GM12872 (cell line): ENCODE data around the gene DIS3L2.

Experiments used
- TF ChIP-seq, protein P1 (sequence below): IDR thresholded peaks from 3 replicates; pipeline ENCODE4 v1.5.1; 2011; ENCODE audit warnings: low read depth, mild to moderate bottlenecking, low read length, moderate library complexity; ENCODE audit not compliant: insufficient read depth

The DIS3L2 gene

DNA sequence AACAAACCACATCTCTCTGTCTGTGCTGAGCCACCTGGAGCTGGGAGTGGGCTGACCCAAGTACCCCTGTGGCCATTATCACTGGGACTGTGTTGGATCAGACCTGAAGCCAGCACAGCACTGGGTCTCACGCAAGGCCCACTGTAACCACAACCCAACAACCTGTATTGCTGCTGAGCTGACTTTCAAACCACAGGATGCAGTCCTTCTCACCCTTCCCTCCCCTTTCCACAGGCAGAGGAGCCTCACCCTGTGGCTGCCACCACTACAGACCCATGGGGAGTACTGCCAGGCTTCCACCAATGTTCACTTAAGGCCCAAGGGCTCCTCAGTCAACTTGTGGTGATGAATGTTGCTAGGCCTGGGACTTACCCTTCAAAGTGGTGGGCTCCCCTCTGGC lies 135.7 kb downstream of the DIS3L2 start:
- TF ChIP-seq, protein P1, sequence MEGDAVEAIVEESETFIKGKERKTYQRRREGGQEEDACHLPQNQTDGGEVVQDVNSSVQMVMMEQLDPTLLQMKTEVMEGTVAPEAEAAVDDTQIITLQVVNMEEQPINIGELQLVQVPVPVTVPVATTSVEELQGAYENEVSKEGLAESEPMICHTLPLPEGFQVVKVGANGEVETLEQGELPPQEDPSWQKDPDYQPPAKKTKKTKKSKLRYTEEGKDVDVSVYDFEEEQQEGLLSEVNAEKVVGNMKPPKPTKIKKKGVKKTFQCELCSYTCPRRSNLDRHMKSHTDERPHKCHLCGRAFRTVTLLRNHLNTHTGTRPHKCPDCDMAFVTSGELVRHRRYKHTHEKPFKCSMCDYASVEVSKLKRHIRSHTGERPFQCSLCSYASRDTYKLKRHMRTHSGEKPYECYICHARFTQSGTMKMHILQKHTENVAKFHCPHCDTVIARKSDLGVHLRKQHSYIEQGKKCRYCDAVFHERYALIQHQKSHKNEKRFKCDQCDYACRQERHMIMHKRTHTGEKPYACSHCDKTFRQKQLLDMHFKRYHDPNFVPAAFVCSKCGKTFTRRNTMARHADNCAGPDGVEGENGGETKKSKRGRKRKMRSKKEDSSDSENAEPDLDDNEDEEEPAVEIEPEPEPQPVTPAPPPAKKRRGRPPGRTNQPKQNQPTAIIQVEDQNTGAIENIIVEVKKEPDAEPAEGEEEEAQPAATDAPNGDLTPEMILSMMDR, result no peak

DNA sequence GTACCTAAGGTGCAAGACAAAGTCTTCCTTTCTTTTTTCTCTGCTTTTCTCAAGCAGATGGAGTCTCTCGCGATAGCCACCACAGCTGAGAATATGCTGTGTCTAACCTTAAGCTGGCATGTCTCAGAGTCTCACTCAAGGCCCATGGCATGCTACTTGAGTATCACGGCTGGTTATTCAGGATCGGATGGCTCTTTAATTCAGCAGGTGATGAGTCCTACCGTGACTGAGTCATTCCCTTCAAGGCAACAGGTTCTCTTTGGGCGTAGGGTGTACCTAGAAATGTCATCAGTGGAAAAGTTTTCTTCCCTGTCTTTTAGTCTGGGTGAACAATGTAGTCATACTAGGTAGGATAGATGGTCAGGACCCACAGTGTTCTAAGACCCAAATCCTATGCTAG lies 136.2 kb downstream of the DIS3L2 start:
- TF ChIP-seq, protein P1, result no peak

DNA sequence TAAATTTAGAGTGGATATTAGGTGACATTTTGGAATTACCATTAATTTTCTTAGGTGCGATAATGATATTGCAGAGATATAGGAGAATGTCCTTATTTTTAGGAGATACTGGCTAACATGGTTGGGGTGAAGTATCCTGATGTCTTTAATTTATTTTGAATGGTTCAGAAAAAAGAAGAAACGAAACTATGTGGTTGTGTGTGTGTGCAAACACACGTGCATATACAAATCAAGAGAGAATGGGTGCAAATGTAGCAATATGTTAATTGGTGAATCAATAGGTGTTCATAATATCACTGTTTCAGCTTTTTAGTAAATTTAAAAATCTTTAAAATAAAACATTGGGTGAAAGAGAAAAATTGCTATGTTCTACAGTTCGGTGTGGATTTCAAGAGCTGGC lies 140.9 kb downstream of the DIS3L2 start:
- TF ChIP-seq, protein P1, result no peak

DNA sequence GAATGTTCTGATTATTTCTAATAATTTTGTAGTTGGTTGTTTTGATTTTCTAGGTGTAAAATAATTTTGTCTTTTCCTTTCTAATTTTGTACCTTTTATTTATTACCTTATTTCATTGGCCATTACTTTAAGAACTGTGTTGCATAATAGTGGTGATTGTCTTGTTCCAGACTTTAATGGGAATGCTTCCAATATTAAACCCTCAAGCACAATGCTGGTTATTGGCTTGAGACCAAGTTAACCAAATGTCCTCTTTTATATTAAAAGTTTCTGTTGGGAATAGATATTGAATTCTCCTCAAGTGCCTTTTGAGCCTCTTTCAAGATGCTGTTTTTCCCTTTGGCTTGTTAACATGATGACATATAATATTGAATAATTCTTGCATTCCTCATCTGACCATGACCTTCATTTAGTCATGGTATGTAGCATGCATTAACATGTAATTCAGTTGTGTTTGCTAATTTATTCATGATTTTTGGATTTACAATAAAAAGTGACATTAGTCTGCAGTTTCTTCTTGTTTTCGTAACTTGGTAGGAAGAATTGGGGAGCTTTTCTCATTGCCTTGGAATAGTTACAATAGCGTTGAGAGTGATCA lies 141.7 kb downstream of the DIS3L2 start:
- TF ChIP-seq, protein P1, result no peak

DNA sequence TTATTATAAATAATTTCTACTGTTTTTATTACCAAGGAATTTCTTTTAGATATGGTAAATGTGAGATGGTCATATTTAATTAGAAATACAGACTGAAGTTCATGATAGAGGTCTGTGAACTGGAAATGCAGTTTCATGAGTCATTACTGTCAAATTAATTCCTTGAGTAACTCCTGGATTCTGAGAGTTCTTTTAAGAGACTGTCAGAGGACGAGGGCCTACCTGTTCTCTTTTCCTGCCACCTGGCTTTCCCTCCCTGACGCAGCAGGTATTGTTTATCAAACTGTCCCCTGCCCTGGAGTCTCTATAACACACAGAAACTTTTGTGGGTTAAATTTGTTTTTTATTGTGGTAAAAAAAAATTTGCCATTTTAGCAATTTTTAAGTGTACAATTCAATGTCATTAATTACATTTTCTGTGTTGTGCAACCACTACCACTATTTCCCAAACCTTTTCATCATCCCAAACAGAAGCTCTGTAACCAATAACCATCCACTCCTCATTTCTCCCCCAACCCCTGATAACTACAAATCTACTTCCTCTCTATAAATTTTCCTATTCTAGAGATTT lies 142.6 kb downstream of the DIS3L2 start:
- TF ChIP-seq, protein P1, result no peak

DNA sequence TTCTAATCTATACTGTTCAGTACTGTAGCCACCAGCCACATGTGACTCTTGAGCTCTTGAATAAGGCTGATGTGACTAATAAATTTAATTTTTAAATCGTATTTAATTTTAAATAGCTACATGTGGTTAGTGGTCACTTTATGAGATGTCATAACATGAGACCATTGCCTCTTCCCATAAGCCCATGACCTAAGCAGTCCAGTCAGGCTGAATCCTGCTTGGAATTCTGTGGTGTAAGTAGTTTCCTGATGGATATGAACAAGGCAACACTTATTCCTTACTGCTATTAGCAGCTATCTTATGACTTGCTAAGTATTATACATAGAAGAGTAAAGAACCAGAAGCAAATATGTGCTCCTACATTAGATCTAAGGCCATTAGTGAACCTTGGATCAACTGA lies 150.0 kb downstream of the DIS3L2 start:
- TF ChIP-seq, protein P1, result no peak

DNA sequence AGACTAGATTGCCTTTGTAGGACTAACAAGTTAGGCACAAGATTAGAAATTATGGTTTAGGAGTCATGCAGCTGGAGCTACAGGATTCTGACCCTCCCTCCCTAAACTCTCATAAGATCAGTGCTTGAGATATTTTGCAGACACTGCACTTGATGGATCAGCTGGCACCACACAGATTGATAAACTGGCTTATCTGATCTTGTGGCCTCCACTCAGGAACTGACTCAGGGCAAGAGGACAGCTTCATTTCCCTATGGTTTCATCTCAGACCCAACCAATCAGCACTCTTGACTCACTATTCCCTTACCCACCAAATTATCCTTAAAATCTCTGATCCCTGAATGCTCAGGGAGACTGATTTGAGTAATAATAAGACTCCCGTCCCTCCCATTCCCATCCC lies 152.3 kb downstream of the DIS3L2 start:
- TF ChIP-seq, protein P1, result no peak
